Gastrocnemius medialis (tissue), 4 donors: ENCODE measurements around the gene LYST.

Source experiments
- CTCF ChIP-seq, 5 experiments: fragments of 450-650 bp in 3 of 5; fragments of 200-600 bp in 2 of 5; sonication (generic) in 2 of 5; IDR thresholded peaks in 4 of 5; conservative IDR thresholded peaks in 1 of 5; 1 replicate in 4 of 5; 2 replicates in 1 of 5; pipeline ENCODE4 v1.5.1; 2016 to 2019; ENCODE audit warnings: antibody characterized with exemption in 5 of 5, mild to moderate bottlenecking in 3 of 5, moderate library complexity in 3 of 5
- POLR2A ChIP-seq, 2 donors: fragments of 450-650 bp; IDR thresholded peaks; one replicate each; pipeline ENCODE4 v1.6.1; 2017; ENCODE audit warnings: antibody characterized with exemption in 2 of 2, mild to moderate bottlenecking in 2 of 2, moderate library complexity in 2 of 2

- no peak for TF ChIP-seq POLR2A (IDR thresholded peaks at IDR 0.05)
- no peak for TF ChIP-seq CTCF (IDR thresholded peaks at IDR 0.05 in 4 of 5, conservative IDR thresholded peaks at IDR 0.05 in 1 of 5)
Observed at GRCh38 chr1:235823684-235824083, 43.0 kb downstream of the LYST start.
